SU-DHL-6 (cell line): ENCODE data around the gene HYDIN.

Source experiments
- EZH2phosphoT487 ChIP-seq: fragments of 200-600 bp; sonication (generic), shearing (Covaris generic); conservative IDR thresholded peaks from 2 replicates; pipeline ENCODE4 v1.6.1; 2018; ENCODE audit warnings: mild to moderate bottlenecking, antibody characterized with exemption, low read length, moderate library complexity, mixed read lengths
- TF ChIP-seq, protein P1 (sequence below): fragments of 200-600 bp; sonication (generic); IDR thresholded peaks from one replicate; pipeline ENCODE4 v1.5.1; 2017; ENCODE audit warnings: antibody characterized with exemption, mild to moderate bottlenecking, low read length, moderate library complexity; ENCODE audit not compliant: insufficient read depth, poor library complexity, severe bottlenecking

DNA sequence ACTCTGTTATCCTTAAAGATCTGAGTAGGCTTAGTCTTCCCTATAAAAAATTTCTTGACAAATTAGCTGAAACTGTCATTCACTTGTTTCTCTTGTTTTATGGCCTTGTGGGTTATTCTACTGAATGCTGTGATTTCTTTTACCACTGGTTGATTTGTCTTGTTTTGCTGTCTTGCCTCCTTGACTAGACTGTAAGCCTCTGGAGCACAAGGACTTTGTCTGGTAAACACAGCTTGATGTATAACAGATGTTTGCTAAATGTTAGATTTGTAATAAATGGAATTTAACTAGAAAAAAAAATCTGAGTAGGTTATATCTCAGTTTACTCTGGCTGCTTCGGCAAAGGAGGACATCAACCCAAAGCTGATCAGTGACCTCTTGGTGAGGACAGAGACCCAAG is 451.2 kb downstream of the HYDIN start:
- TF ChIP-seq, protein P1, sequence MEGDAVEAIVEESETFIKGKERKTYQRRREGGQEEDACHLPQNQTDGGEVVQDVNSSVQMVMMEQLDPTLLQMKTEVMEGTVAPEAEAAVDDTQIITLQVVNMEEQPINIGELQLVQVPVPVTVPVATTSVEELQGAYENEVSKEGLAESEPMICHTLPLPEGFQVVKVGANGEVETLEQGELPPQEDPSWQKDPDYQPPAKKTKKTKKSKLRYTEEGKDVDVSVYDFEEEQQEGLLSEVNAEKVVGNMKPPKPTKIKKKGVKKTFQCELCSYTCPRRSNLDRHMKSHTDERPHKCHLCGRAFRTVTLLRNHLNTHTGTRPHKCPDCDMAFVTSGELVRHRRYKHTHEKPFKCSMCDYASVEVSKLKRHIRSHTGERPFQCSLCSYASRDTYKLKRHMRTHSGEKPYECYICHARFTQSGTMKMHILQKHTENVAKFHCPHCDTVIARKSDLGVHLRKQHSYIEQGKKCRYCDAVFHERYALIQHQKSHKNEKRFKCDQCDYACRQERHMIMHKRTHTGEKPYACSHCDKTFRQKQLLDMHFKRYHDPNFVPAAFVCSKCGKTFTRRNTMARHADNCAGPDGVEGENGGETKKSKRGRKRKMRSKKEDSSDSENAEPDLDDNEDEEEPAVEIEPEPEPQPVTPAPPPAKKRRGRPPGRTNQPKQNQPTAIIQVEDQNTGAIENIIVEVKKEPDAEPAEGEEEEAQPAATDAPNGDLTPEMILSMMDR, result no peak
- no peak for TF ChIP-seq EZH2phosphoT487
